Thyroid gland (tissue), 4 donors: ENCODE data around the gene TMEM214. TPM values are rescaled to one million over a fixed set of nuclear protein-coding genes. Genes with fewer than 3 reads are reported as not detected.

Experiments
- DNase-seq, 2 donors: peaks; one replicate each; pipeline ENCODE4 v3.0.0-alpha.2; 2019
- H3K27ac ChIP-seq, 3 donors: fragments of 200-600 bp; sonication (generic); 1 replicate in 2 of 3; 2 replicates in 1 of 3; pipeline ENCODE4 v1.5.1; 2016 to 2019; ENCODE audit warnings: mild to moderate bottlenecking in 1 of 3, moderate library complexity in 1 of 3
- H3K27me3 ChIP-seq: fragments of 200-600 bp; sonication (generic); one replicate; pipeline ENCODE4 v1.5.1; 2019
- H3K36me3 ChIP-seq, 2 donors: fragments of 200-600 bp; sonication (generic); one replicate each; pipeline ENCODE4 v1.5.1; 2016 to 2019
- H3K4me1 ChIP-seq, 2 donors: fragments of 200-600 bp; sonication (generic); one replicate each; pipeline ENCODE4 v1.5.1; 2017 to 2019
- H3K4me3 ChIP-seq, 3 donors: fragments of 200-600 bp; sonication (generic); replicated peaks in 1 of 3; 1 replicate in 2 of 3; 2 replicates in 1 of 3; pipeline ENCODE4 v1.5.1; 2016; ENCODE audit warnings: mild to moderate bottlenecking in 1 of 3
- H3K9me3 ChIP-seq: fragments of 200-600 bp; sonication (generic); one replicate; pipeline ENCODE4 v1.5.1; 2017
- CTCF ChIP-seq, 6 experiments: fragments of 200-600 bp in 3 of 6; fragments of 450-650 bp in 3 of 6; sonication (generic) in 3 of 6; IDR thresholded peaks; one replicate each; pipeline ENCODE4 v1.5.1; 2016 to 2019; ENCODE audit warnings: antibody characterized with exemption in 6 of 6, mild to moderate bottlenecking in 2 of 6, inconsistent platforms in 1 of 6, moderate library complexity in 1 of 6
- POLR2A ChIP-seq, 2 donors: fragments of 450-650 bp; IDR thresholded peaks; one replicate each; pipeline ENCODE4 v1.6.1; 2017; ENCODE audit warnings: antibody characterized with exemption in 2 of 2, mild to moderate bottlenecking in 2 of 2, moderate library complexity in 1 of 2
- whole genome bisulfite sequencing, 2 donors: methylation state at CpG; one replicate each; pipeline ENCODE4 v1.1.5; 2017; 5-methylcytosine and 5-hydroxymethylcytosine counted together
- intact Hi-C: fragments of 100-400 bp; cut with DNase I; formaldehyde crosslinking; loops from one replicate; pipeline ENCODE4 v1.15.1; 2023
- total RNA-seq, 4 donors: library from RNA; depleted of rRNA; stranded (reverse); fragments of >200 nt; gene quantifications; one replicate each; pipeline ENCODE4 v1.2.3, GENCODE V29; 2016

TMEM214 gene
- total RNA-seq, 4 donors from 2014 or later = 43.3 to 93.8 (median 78.9) TPM

- no peak for DNase-seq
- peaks cover 26 to 36% of the 10 kb centered on the region in 2 donors for H3K36me3 ChIP-seq
- H3K4me3 ChIP-seq = no peak overlapping the region
- no peaks in the 10 kb centered on the region for H3K4me1 ChIP-seq
- 92 to 95% methylated on average over 7 of the region's 7 CpGs for WGBS, 2 donors
- no peaks in the 10 kb centered on the region for H3K9me3 ChIP-seq
- H3K27me3 ChIP-seq = no peaks in the 10 kb centered on the region
- H3K27ac ChIP-seq = no peak overlapping the region
- intact Hi-C loops = no loop called here
- TF ChIP-seq CTCF (IDR thresholded peaks at IDR 0.05) (no peak), POLR2A (IDR thresholded peaks at IDR 0.05) (no peak)
Measured at GRCh38 chr2:27023740-27024139, 9.0 kb upstream of the TMEM214 start.

GRCh38 chr2:27024188-27024587, 8.6 kb upstream of the TMEM214 start:
- H3K9me3 ChIP-seq = no peaks in the 10 kb centered on the region
- no peaks in the 10 kb centered on the region for H3K4me1 ChIP-seq
- TF ChIP-seq POLR2A (IDR thresholded peaks at IDR 0.05) (no peak), CTCF (IDR thresholded peaks at IDR 0.05) (no peak)
- H3K27me3 ChIP-seq = no peaks in the 10 kb centered on the region
- H3K27ac ChIP-seq = no peak overlapping the region
- peaks cover 26 to 36% of the 10 kb centered on the region in 2 donors for H3K36me3 ChIP-seq
- WGBS, 2 donors = 76 to 85% methylated on average over 14 to 16 of the region's 18 CpGs
- no peak overlapping the region for H3K4me3 ChIP-seq
- DNase-seq = no peak
- intact Hi-C loops = no loop called here

- Histone ChIP-seq H3K27me3 (no peaks in the 10 kb centered on the region), H3K4me1 (no peaks in the 10 kb centered on the region), H3K4me3 (no peak overlapping the region), H3K36me3 (peaks cover 26 to 36% of the 10 kb centered on the region in 2 donors), H3K27ac (no peak overlapping the region), H3K9me3 (no peaks in the 10 kb centered on the region)
- TF ChIP-seq CTCF (IDR thresholded peaks at IDR 0.05) (no peak), POLR2A (IDR thresholded peaks at IDR 0.05) (no peak)
- no peak for DNase-seq
- WGBS, 2 donors = 96 to 98% methylated on average over 6 to 8 of the region's 12 CpGs
- intact Hi-C loops = no loop called here
Measured at GRCh38 chr2:27024812-27025211, 8.0 kb upstream of the TMEM214 start.

GRCh38 chr2:27025281-27025800, 7.4 kb upstream of the TMEM214 start:
- H3K9me3 ChIP-seq = no peaks in the 10 kb centered on the region
- no peak overlapping the region for H3K27ac ChIP-seq
- no peak for TF ChIP-seq POLR2A (IDR thresholded peaks at IDR 0.05)
- no peak for TF ChIP-seq CTCF (IDR thresholded peaks at IDR 0.05)
- no peaks in the 10 kb centered on the region for H3K4me1 ChIP-seq
- no peaks in the 10 kb centered on the region for H3K27me3 ChIP-seq
- H3K4me3 ChIP-seq = no peak overlapping the region
- DNase-seq = no peak
- intact Hi-C loops = no loop called here
- H3K36me3 ChIP-seq = peaks cover 26 to 36% of the 10 kb centered on the region in 2 donors
- WGBS, 2 donors = 93 to 95% methylated on average over 13 of the region's 13 CpGs

- no peak for DNase-seq
- no peak overlapping the region for H3K4me3 ChIP-seq
- no peaks in the 10 kb centered on the region for H3K4me1 ChIP-seq
- no peak overlapping the region for H3K27ac ChIP-seq
- 94 to 95% methylated on average over 23 of the region's 24 CpGs for WGBS, 2 donors
- no peaks in the 10 kb centered on the region for H3K9me3 ChIP-seq
- peaks cover 26 to 36% of the 10 kb centered on the region in 2 donors for H3K36me3 ChIP-seq
- no peak for TF ChIP-seq CTCF (IDR thresholded peaks at IDR 0.05)
- no peak for TF ChIP-seq POLR2A (IDR thresholded peaks at IDR 0.05)
- intact Hi-C loops = no loop called here
- H3K27me3 ChIP-seq = no peaks in the 10 kb centered on the region
Measured at GRCh38 chr2:27025861-27026851, 6.6 kb upstream of the TMEM214 start.
